Measurements from ENCODE around the gene RIMBP2. TPM values are rescaled to one million over a fixed set of nuclear protein-coding genes. Genes with fewer than 3 reads are reported as not detected.

RIMBP2 gene
- total and polyA plus RNA-seq, 2 experiments from 2014 or later: not detected

- Histone ChIP-seq H3K9me2 (ENCODE audit: insufficient read depth) (no peaks in the 10 kb centered on the region), H2AFZ (no peak overlapping the region), H3K79me2 (ENCODE audit: insufficient read depth) (no peaks in the 10 kb centered on the region), H3K27ac (no peak overlapping the region), H3K4me3 (no peak overlapping the region), H3K4me1 (ENCODE audit: insufficient read depth) (no peaks in the 10 kb centered on the region), H3K9me3 (ENCODE audit: low read depth) (no peaks in the 10 kb centered on the region), H3F3A (ENCODE audit: insufficient read depth) (no peaks in the 10 kb centered on the region), H3K27me3 (replicated peaks; ENCODE audit: insufficient read depth) (no peaks in the 10 kb centered on the region), H3K36me3 (ENCODE audit: low read depth) (no peaks in the 10 kb centered on the region), H3K4me2 (ENCODE audit: unreplicated experiment) (no peak overlapping the region), H4K20me1 (ENCODE audit: insufficient read depth) (no peaks in the 10 kb centered on the region), H3K9ac (no peak overlapping the region)
- no peak for DNase-seq
- TF ChIP-seq EZH2phosphoT487 (IDR thresholded peaks at IDR 0.05; ENCODE audit: insufficient read depth, low read depth): no peak
- 30 to 31% methylated on average over 20 of the region's 20 CpGs for WGBS, 2 experiments (ENCODE audit: low coverage in 1 of 2, low lambda C conversion rate in 2 of 2, missing lambda C conversion rate in 2 of 2)
- in situ Hi-C loops (cut with MboI): no loop called here
Observed at GRCh38 chr12:130476451-130477135, 239.5 kb downstream of the RIMBP2 start.

GRCh38 chr12:130474599-130475269 is 241.4 kb downstream of the RIMBP2 start:
- Histone ChIP-seq H3K36me3 (ENCODE audit: low read depth) (no peaks in the 10 kb centered on the region), H3F3A (ENCODE audit: insufficient read depth) (no peaks in the 10 kb centered on the region), H4K20me1 (ENCODE audit: insufficient read depth) (no peaks in the 10 kb centered on the region), H2AFZ (no peak overlapping the region), H3K4me3 (no peak overlapping the region), H3K4me2 (ENCODE audit: unreplicated experiment) (no peak overlapping the region), H3K27ac (no peak overlapping the region), H3K79me2 (ENCODE audit: insufficient read depth) (no peaks in the 10 kb centered on the region), H3K4me1 (ENCODE audit: insufficient read depth) (no peaks in the 10 kb centered on the region), H3K9ac (no peak overlapping the region), H3K9me3 (ENCODE audit: low read depth) (no peaks in the 10 kb centered on the region), H3K9me2 (ENCODE audit: insufficient read depth) (no peaks in the 10 kb centered on the region), H3K27me3 (replicated peaks; ENCODE audit: insufficient read depth) (no peaks in the 10 kb centered on the region)
- TF ChIP-seq EZH2 (IDR thresholded peaks at IDR 0.05; ENCODE audit: insufficient read depth, poor library complexity, severe bottlenecking) (no peak), EZH2phosphoT487 (IDR thresholded peaks at IDR 0.05; ENCODE audit: insufficient read depth, low read depth) (no peak)
- 55 to 59% methylated on average over 27 of the region's 27 CpGs for WGBS, 2 experiments (ENCODE audit: low coverage in 1 of 2, low lambda C conversion rate in 2 of 2, missing lambda C conversion rate in 2 of 2)
- in situ Hi-C loops (cut with MboI): no loop called here
- DNase-seq: no peak

- H3K9me2 ChIP-seq (ENCODE audit: insufficient read depth): no peaks in the 10 kb centered on the region
- WGBS, 2 experiments (ENCODE audit: low coverage in 1 of 2, low lambda C conversion rate in 2 of 2, missing lambda C conversion rate in 2 of 2): 52 to 53% methylated on average over 17 of the region's 17 CpGs
- H3K27me3 ChIP-seq (replicated peaks; ENCODE audit: insufficient read depth): no peaks in the 10 kb centered on the region
Observed at GRCh38 chr12:130473266-130473665, 242.8 kb downstream of the RIMBP2 start.

GRCh38 chr12:130470969-130471368 is 245.1 kb downstream of the RIMBP2 start:
- WGBS, 2 experiments (ENCODE audit: low coverage in 1 of 2, low lambda C conversion rate in 2 of 2, missing lambda C conversion rate in 2 of 2): 47 to 55% methylated on average over 6 of the region's 6 CpGs
- no peaks in the 10 kb centered on the region for H3K9me3 ChIP-seq (ENCODE audit: low read depth)
- TF ChIP-seq EZH2 (IDR thresholded peaks at IDR 0.05; ENCODE audit: insufficient read depth, poor library complexity, severe bottlenecking) (no peak), EZH2phosphoT487 (IDR thresholded peaks at IDR 0.05; ENCODE audit: insufficient read depth, low read depth) (no peak)

More at GRCh38 chr12:130473266-130473665, 242.8 kb downstream of the RIMBP2 start:
- DNase-seq: no peak
- no peaks in the 10 kb centered on the region for H3K9me3 ChIP-seq (ENCODE audit: low read depth)
- TF ChIP-seq EZH2phosphoT487 (IDR thresholded peaks at IDR 0.05; ENCODE audit: insufficient read depth, low read depth) (no peak), EZH2 (IDR thresholded peaks at IDR 0.05; ENCODE audit: insufficient read depth, poor library complexity, severe bottlenecking) (no peak)
- in situ Hi-C loops (cut with MboI): no loop called here
- H2AFZ ChIP-seq: no peak overlapping the region
- no peaks in the 10 kb centered on the region for H4K20me1 ChIP-seq (ENCODE audit: insufficient read depth)
- no peak overlapping the region for H3K27ac ChIP-seq
- no peaks in the 10 kb centered on the region for H3K36me3 ChIP-seq (ENCODE audit: low read depth)
- no peaks in the 10 kb centered on the region for H3K4me1 ChIP-seq (ENCODE audit: insufficient read depth)
- H3K79me2 ChIP-seq (ENCODE audit: insufficient read depth): no peaks in the 10 kb centered on the region
- H3F3A ChIP-seq (ENCODE audit: insufficient read depth): no peaks in the 10 kb centered on the region
- H3K4me3 ChIP-seq: no peak overlapping the region
- no peak overlapping the region for H3K9ac ChIP-seq
- H3K4me2 ChIP-seq (ENCODE audit: unreplicated experiment): no peak overlapping the region

More at GRCh38 chr12:130470969-130471368, 245.1 kb downstream of the RIMBP2 start:
- Histone ChIP-seq H3F3A (ENCODE audit: insufficient read depth) (no peaks in the 10 kb centered on the region), H4K20me1 (ENCODE audit: insufficient read depth) (no peaks in the 10 kb centered on the region), H3K9me2 (ENCODE audit: insufficient read depth) (no peaks in the 10 kb centered on the region), H3K27ac (no peak overlapping the region), H3K27me3 (replicated peaks; ENCODE audit: insufficient read depth) (no peaks in the 10 kb centered on the region), H3K9ac (no peak overlapping the region), H3K4me3 (no peak overlapping the region), H3K4me1 (ENCODE audit: insufficient read depth) (no peaks in the 10 kb centered on the region), H2AFZ (no peak overlapping the region), H3K4me2 (ENCODE audit: unreplicated experiment) (no peak overlapping the region), H3K79me2 (ENCODE audit: insufficient read depth) (no peaks in the 10 kb centered on the region), H3K36me3 (ENCODE audit: low read depth) (no peaks in the 10 kb centered on the region)
- no peak for DNase-seq
- in situ Hi-C loops (cut with MboI): no loop called here
